22Rv1 (cell line): Measurements from ENCODE around the gene KAZN.

Source experiments
- H3K27ac ChIP-seq: fragments of 450-650 bp; 2 replicates; pipeline ENCODE4 v1.5.1; 2017
- ZFX ChIP-seq: fragments of 450-650 bp; IDR thresholded peaks from 2 replicates; pipeline ENCODE4 v1.6.1; 2017; ENCODE audit warnings: antibody characterized with exemption, borderline replicate concordance
- TF ChIP-seq, protein P1 (sequence below): fragments of 450-650 bp; IDR thresholded peaks from 2 replicates; pipeline ENCODE4 v1.5.1; 2017; ENCODE audit warnings: mild to moderate bottlenecking

KAZN gene

DNA sequence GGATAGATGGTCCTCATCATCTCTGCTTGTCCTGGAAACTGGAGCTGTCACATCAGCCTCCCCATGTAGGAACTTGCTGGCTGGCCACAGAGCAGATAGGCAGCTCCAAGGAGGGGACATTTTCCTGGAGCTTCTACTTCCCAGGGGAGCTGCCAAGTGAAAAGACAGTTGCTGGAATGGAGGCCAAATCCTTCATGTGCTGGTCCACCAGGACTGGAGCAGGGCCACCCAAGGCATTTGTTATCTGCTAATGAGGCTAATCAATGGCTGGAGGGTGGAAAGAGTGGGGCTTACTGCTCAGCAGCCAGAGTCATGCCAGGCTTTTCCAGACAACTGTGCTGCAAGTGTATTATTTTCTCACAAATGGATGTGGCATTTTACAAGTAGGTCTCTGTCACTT is 22.5 kb downstream of the KAZN start:
- no peak overlapping the region for H3K27ac ChIP-seq
- TF ChIP-seq, protein P1, sequence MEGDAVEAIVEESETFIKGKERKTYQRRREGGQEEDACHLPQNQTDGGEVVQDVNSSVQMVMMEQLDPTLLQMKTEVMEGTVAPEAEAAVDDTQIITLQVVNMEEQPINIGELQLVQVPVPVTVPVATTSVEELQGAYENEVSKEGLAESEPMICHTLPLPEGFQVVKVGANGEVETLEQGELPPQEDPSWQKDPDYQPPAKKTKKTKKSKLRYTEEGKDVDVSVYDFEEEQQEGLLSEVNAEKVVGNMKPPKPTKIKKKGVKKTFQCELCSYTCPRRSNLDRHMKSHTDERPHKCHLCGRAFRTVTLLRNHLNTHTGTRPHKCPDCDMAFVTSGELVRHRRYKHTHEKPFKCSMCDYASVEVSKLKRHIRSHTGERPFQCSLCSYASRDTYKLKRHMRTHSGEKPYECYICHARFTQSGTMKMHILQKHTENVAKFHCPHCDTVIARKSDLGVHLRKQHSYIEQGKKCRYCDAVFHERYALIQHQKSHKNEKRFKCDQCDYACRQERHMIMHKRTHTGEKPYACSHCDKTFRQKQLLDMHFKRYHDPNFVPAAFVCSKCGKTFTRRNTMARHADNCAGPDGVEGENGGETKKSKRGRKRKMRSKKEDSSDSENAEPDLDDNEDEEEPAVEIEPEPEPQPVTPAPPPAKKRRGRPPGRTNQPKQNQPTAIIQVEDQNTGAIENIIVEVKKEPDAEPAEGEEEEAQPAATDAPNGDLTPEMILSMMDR: no peak
- no peak for TF ChIP-seq ZFX

DNA sequence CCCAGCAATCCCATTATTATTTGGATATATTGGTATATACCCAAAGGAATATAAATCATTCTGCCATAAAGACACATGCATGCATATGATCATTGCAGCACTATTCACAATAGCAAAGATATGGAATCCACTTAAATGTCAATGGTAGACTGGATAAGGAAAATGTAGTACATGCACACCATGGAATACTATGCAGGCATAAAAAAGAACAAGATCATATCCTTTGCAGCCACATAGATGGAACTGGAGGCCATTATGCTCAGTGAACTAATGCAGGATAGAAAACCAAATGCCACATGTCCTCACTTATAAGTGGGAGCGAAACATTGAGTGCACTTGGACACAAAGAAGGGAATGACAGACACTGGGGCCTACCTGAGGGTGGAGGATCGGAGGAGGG is 24.6 kb downstream of the KAZN start:
- no peak for TF ChIP-seq ZFX
- TF ChIP-seq, protein P1: no peak
- H3K27ac ChIP-seq: no peak overlapping the region

DNA sequence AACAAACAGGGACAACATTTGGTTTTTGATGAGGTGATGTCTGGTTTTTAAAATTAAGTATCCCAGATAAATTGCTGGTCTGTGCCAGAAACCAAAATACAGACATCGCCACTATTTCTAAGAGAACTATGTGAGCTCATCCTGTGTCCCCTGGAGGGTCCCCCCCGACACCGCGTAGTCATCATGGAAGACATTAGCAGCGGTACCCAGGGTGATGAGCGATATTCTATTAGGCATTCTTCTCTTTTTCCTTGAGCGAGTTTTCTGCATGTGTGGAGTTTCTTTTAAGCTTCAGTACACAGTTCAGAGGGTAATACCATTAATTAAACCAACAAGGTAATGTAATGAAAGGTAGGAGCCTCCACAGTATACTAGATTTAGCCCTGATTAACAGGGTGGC is 26.5 kb downstream of the KAZN start:
- no peak for TF ChIP-seq ZFX
- TF ChIP-seq, protein P1: no peak
- H3K27ac ChIP-seq: no peak overlapping the region

DNA sequence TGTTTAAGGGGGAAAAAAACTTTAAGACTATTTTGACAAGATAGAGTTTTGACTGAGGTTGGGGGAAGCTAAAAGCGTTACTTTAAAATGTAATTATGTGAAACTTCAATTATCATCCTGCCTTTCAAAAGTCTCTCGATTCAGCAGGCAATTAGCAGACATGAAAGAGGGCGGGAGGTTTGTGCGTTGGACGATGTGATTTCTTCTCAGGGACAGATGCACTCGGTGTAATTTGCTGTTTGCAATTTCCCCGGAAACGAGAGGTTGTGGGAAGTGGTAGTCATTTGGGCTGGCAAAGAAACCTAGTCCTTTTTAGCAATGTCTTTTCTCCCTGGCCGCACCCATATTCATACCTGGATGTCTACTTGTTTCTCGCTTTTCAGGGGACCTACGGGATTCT is 27.1 kb downstream of the KAZN start:
- no peak for TF ChIP-seq ZFX
- TF ChIP-seq, protein P1: no peak
- no peak overlapping the region for H3K27ac ChIP-seq

DNA sequence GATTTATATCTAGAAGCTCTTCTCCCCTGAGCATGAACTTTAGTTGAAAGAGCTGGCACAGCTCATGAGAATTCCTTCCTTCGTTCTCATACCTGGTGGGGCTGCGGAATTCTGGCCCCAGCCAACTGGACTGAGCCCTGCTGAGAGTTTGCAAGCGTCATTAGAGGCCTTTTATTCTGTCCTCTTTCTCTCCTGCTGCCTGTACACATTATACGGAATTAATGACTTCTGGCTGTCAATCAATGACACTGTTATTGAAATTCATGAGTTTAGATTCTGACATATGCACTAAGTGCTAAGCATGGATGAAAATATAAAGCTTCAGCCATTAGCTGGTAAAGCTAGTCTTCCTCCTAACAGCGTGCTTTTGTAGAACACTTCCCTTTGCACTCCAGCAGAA is 27.5 kb downstream of the KAZN start:
- no peak overlapping the region for H3K27ac ChIP-seq

DNA sequence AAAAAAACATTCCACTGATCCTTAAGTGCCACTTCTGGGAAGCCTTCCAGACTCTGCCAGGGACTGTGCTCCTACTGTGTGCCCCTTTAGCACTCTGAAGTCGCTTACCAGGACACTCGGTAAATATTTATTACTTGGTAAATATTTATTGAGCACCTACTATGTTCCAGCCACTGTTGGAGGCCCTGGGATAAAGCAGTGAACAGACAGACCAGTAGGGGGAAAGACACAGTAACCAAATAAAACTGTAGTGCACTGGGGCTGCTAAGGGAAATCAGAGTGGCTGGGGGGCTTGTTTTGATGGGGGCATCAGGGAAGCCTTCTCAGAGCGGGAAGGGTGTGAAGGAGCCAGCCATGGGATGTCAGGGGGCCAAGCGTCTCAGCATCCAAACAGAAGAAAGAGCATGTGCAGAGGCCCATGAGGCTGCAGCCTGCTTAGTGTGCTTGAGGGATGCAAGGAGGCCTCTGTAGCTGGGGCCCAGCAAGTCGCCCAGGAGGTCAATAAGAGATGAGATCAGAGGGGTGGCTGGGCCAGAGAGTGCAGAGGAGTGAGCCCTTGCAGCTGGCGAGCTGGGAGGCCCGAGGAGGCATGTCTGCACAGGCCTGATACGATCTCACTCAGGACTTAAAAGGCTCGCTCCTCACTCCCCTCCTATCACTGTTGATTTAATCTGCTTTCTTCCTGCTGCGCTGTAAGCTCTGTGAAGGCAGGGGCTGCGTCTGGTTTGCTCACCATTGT is 28.6 kb downstream of the KAZN start:
- TF ChIP-seq ZFX: no peak
- TF ChIP-seq, protein P1: no peak
- no peak overlapping the region for H3K27ac ChIP-seq

More for the DNA sequence above, 27.5 kb downstream of the KAZN start:
- TF ChIP-seq ZFX: no peak
- TF ChIP-seq, protein P1: no peak

DNA sequence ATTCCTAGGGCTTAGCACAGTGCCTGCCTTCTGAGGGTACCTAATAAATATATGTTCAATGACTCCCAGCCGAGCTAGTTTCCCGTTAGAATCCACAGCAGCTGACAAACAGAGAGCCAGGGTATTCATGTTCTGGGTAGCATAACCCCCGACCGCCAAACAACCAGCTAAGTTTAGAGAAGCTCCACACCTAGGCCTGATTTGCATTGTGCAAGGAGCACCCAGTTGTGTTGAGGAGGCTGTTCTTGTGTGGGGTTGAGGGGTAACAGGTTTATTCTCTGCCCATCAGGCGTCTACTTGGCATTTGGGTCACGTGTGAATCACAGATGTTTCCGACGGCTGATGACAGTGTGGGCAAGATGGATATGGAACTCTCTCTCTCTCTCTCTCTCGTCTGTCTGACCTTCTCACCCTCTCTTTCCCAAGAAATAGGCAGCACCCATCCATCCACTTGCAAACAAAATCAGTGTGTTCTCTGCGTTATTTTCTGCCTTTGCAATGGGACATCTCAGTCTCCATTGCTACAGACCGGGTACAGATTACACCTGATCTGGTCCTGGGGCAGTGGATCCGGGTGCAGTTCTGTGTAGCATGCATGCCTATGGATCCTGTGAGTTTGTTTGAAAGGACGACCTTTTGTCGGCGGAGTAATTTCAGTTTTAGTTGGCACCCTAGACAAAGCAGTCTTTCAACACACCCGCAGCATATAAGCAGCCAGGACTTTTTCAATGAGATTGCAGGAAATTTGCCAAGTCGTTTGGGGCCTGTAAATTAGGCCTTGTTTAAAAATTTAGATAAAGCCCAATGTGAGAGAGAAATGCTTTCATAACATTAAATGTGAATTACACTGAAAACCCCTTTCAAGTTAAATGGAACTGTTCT is 29.4 kb downstream of the KAZN start:
- no peak overlapping the region for H3K27ac ChIP-seq

More for the DNA sequence above, 29.4 kb downstream of the KAZN start:
- TF ChIP-seq, protein P1: no peak
- no peak for TF ChIP-seq ZFX
